ENCODE results near the gene PPM1D.

DNA sequence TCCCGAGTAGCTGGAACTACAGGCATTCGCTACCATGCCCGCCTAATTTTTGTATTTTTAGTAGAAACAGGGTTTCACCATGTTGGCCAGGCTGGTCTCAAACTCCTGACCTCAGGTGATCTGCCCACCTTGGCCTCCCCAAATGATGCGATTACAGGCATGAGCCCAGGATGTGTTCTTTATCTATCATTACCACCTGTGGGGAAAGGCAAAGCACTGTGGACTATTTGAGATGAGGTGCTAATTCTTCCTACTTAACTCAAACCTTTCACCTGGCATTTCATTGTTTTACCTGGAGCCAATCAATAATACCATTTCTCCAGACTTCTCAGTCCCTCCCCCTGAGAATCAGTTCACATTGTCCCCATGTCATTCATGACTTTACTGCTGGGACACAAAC is 20.4 kb upstream of the PPM1D start:
- TF ChIP-seq POLR2A (IDR thresholded peaks at IDR 0.05; ENCODE audit: extremely low read depth, insufficient read length): no peak
- TF ChIP-seq, protein P1, sequence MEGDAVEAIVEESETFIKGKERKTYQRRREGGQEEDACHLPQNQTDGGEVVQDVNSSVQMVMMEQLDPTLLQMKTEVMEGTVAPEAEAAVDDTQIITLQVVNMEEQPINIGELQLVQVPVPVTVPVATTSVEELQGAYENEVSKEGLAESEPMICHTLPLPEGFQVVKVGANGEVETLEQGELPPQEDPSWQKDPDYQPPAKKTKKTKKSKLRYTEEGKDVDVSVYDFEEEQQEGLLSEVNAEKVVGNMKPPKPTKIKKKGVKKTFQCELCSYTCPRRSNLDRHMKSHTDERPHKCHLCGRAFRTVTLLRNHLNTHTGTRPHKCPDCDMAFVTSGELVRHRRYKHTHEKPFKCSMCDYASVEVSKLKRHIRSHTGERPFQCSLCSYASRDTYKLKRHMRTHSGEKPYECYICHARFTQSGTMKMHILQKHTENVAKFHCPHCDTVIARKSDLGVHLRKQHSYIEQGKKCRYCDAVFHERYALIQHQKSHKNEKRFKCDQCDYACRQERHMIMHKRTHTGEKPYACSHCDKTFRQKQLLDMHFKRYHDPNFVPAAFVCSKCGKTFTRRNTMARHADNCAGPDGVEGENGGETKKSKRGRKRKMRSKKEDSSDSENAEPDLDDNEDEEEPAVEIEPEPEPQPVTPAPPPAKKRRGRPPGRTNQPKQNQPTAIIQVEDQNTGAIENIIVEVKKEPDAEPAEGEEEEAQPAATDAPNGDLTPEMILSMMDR (IDR thresholded peaks at IDR 0.05; ENCODE audit: low read depth, low read length): no peak
- TF ChIP-seq, protein P2, sequence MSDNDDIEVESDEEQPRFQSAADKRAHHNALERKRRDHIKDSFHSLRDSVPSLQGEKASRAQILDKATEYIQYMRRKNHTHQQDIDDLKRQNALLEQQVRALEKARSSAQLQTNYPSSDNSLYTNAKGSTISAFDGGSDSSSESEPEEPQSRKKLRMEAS (IDR thresholded peaks at IDR 0.05; ENCODE audit: low read depth, low read length): no peak
